Activated naive CD4-positive, alpha-beta T cell treated with anti-CD3 and anti-CD28 coated beads for 36 hours (primary cell): ENCODE results near the gene MRC1. TPM values are rescaled to one million over a fixed set of nuclear protein-coding genes. Genes with fewer than 3 reads are reported as not detected.

ENCODE experiments used
- CTCF ChIA-PET: fragments of 350-600 bp; sonication (Branson Sonifier 250); formaldehyde crosslinking; loops from one replicate; lab custom pipeline; 2021; ENCODE audit warnings: antibody characterized with exemption; lab: Charles Lee
- DNase-seq: peaks from one replicate; pipeline ENCODE4 v3.0.0-alpha.2; 2020
- H3K27ac Mint-ChIP-seq: one replicate; pipeline ENCODE4 v1.8.0; 2021; ENCODE audit warnings: mild to moderate bottlenecking, mixed read lengths
- H3K27me3 Mint-ChIP-seq: one replicate; pipeline ENCODE4 v1.8.0; 2021; ENCODE audit warnings: low read depth, mixed read lengths
- H3K36me3 Mint-ChIP-seq: one replicate; pipeline ENCODE4 v1.8.0; 2021; ENCODE audit warnings: low read depth, mixed read lengths
- H3K4me1 Mint-ChIP-seq: one replicate; pipeline ENCODE4 v1.8.0; 2021; ENCODE audit warnings: low read depth, mixed read lengths
- H3K4me3 Mint-ChIP-seq: one replicate; pipeline ENCODE4 v1.8.0; 2021; ENCODE audit warnings: mild to moderate bottlenecking, moderate library complexity, mixed read lengths
- H3K9me3 Mint-ChIP-seq: one replicate; pipeline ENCODE4 v1.8.0; 2021; ENCODE audit warnings: mixed read lengths
- intact Hi-C: fragments of 100-400 bp; cut with micrococcal nuclease; formaldehyde crosslinking; loops from one replicate; pipeline ENCODE4 v1.15.1; 2023
- total RNA-seq, 2 experiments: library from RNA; stranded (reverse); gene quantifications; one replicate each; pipeline ENCODE4 v1.2.3, GENCODE V29; 2021

Gene MRC1
- total RNA-seq, 2 experiments from 2014 or later, result 0.05 TPM; not detected in 1

DNA sequence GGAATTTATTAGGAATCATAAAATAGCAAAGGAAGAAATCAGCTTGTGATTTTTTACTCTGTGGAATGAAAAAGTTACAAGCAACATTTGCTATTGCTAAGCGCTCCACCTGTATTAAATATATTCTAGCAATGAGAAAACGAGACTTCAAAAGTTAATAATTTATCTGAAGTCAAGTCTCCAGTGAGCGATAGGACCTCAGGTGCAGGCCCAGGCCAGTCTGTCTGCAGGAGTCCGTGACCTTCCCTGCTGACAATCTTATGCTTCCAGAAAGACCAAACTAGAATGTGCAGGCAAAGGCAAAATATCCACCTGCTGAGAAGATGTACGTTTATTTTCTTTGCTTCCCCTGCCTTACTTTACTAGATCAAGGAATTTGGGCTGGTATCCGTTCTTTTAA is 22.7 kb downstream of the MRC1 start:
- no peak overlapping the region for H3K4me3 Mint-ChIP-seq
- no peak overlapping the region for H3K27ac Mint-ChIP-seq
- peaks cover 8% of the 10 kb centered on the region for H3K27me3 Mint-ChIP-seq
- no peaks in the 10 kb centered on the region for H3K9me3 Mint-ChIP-seq
- H3K36me3 Mint-ChIP-seq, result no peaks in the 10 kb centered on the region
- intact Hi-C loops, result no loop called here
- CTCF ChIA-PET, result no interaction called here
- no peaks in the 10 kb centered on the region for H3K4me1 Mint-ChIP-seq
- no peak for DNase-seq

DNA sequence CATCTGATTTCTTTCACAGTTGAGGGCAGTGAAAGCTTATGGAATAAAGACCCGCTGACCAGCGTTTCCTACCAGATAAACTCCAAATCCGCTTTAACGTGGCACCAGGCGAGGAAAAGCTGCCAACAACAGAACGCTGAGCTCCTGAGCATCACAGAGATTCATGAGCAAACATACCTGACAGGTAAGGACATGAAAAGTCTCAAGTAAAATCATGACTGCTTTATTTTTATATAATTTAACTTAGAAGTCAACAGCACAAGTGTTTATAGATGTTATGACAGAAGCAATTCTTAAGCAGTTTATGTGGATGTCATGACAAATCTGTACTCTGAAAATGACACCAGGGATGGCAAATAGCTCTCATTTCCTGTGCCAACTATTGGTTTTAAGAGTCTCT is 24.5 kb downstream of the MRC1 start:
- Mint-ChIP-seq H3K36me3 (no peaks in the 10 kb centered on the region), H3K9me3 (no peaks in the 10 kb centered on the region), H3K4me3 (no peak overlapping the region), H3K4me1 (no peaks in the 10 kb centered on the region), H3K27ac (no peak overlapping the region), H3K27me3 (peaks cover 16% of the 10 kb centered on the region)
- CTCF ChIA-PET, result no interaction called here
- intact Hi-C loops, result no loop called here
- no peak for DNase-seq

DNA sequence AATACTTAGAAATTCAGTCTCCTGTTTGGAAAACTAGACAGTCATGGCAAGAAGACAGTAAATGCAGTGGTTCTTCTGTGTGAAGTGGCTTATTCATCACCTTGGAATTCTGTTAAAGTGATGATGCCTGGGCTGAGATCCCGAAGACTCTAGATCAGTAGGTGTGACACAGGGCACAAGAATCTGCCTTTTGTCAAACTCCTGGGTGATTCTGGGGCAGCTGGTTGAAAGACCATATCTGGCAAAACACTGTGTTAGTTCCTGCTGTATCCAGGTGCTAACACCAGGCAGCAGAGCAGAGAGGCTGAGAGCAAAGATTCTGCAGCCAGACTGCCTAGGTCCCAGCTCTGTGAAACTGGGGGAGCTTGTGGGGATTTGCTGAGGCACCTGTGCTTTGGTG is 26.5 kb downstream of the MRC1 start:
- Mint-ChIP-seq H3K27ac (no peak overlapping the region), H3K9me3 (no peaks in the 10 kb centered on the region), H3K4me1 (no peaks in the 10 kb centered on the region), H3K36me3 (no peaks in the 10 kb centered on the region), H3K4me3 (no peak overlapping the region), H3K27me3 (peaks cover 16% of the 10 kb centered on the region)
- no peak for DNase-seq
- intact Hi-C loops, result no loop called here
- CTCF ChIA-PET, result interaction anchor here (0.7 kb wide), 1 partner anchor 15 kb away, joined by 3 read pairs; no protein-coding TSS in a partner anchor

- CTCF ChIA-PET, result no interaction called here
- H3K4me3 Mint-ChIP-seq, result no peak overlapping the region
- no peak overlapping the region for H3K27ac Mint-ChIP-seq
- H3K9me3 Mint-ChIP-seq, result no peaks in the 10 kb centered on the region
- H3K4me1 Mint-ChIP-seq, result no peaks in the 10 kb centered on the region
- H3K36me3 Mint-ChIP-seq, result no peaks in the 10 kb centered on the region
- no peak for DNase-seq
- peaks cover 16% of the 10 kb centered on the region for H3K27me3 Mint-ChIP-seq
- intact Hi-C loops, result no loop called here
Observed at GRCh38 chr10:17836942-17837341, 27.8 kb downstream of the MRC1 start.

DNA sequence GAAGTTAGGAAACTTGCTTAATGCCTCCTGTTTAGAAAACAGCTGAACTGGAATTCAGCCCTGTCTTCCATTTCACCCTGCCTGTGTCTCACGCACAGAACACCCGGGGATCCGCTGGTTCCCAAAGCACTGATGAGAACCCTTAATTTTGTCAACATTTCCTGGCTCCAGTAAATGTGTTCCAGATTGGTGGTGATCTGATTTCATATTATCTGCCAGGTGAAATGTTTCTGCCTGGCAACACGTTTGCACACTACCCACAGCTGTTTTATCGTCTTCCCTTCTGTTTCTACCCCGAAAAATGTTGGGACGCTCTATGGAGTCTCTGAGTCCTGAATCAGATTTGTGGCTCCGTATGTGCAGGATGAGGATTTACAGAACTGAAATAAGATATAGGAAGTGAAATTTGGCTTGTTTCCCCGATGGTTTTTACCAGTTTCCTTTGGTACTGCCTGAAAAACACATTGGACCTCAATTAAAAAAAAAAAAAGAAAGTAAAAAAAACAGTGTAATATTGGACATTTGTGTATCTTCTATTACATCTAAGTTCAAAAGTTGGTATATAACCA is 29.0 kb downstream of the MRC1 start:
- DNase-seq, result no peak
- no peaks in the 10 kb centered on the region for H3K36me3 Mint-ChIP-seq
- CTCF ChIA-PET, result no interaction called here

GRCh38 chr10:17841050-17841449 is 31.9 kb downstream of the MRC1 start:
- Mint-ChIP-seq H3K4me1 (no peaks in the 10 kb centered on the region), H3K4me3 (no peak overlapping the region), H3K9me3 (no peaks in the 10 kb centered on the region), H3K27me3 (peaks cover 11% of the 10 kb centered on the region), H3K27ac (no peak overlapping the region), H3K36me3 (no peaks in the 10 kb centered on the region)
- CTCF ChIA-PET, result no interaction called here
- intact Hi-C loops, result no loop called here
- DNase-seq, result no peak

More for the DNA sequence above, 29.0 kb downstream of the MRC1 start:
- intact Hi-C loops, result no loop called here
- Mint-ChIP-seq H3K4me1 (no peaks in the 10 kb centered on the region), H3K27me3 (peaks cover 16% of the 10 kb centered on the region), H3K9me3 (no peaks in the 10 kb centered on the region), H3K4me3 (no peak overlapping the region), H3K27ac (no peak overlapping the region)

DNA sequence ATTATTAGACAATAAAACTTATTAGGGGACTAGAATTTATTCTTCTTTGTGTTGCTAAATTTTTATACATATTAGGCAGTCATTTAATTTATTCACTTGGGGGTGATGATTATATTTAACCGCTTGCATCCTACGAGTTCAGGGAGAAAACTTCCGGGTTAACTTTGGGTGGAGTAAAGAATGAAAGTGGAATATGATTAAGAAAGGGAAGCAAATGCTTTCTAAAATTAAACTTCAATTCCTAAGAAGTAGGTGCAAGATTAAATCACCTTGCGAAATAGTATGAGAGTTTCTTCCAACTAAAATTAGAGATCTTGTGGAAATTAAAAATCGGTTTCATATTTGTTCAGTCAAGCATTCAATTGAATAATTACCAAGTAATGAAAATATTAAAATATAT is 33.5 kb downstream of the MRC1 start:
- H3K4me3 Mint-ChIP-seq, result no peak overlapping the region
- H3K36me3 Mint-ChIP-seq, result no peaks in the 10 kb centered on the region
- H3K9me3 Mint-ChIP-seq, result no peaks in the 10 kb centered on the region
- H3K4me1 Mint-ChIP-seq, result no peaks in the 10 kb centered on the region
- CTCF ChIA-PET, result no interaction called here
- H3K27ac Mint-ChIP-seq, result no peak overlapping the region
- H3K27me3 Mint-ChIP-seq, result peaks cover 8% of the 10 kb centered on the region
- intact Hi-C loops, result no loop called here
- DNase-seq, result no peak

DNA sequence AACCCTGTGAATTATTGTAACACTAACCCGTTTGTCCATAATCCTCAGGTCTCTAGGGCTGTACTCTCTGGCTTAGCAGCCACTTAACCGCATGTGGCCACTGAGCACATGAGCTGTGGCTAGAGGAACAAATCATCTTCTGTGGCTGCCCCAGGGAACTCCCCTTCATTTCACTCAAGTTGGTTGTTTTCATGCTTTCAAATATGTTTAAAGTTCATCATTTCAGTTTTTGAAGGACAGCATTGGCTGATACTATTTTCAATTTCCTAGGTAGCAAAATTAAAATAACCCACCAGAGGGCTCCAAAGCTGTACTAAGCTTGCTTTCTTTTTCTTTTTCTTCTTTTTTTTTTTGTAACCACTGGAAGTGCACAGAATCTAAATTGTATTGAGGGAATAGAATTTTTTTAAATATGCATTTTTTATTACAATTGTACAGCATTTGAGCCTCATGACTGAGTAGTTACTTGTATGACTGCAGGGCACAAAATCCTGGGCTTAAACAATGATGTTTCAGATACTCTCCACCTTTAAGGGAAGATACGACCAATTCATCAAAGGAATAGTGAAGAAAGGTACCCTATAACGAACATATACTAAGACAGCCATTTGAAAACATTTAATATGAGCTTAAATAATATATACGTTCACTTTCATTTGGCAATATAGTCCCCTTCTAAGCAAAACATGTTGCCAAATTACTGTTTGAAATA is 38.6 kb downstream of the MRC1 start:
- no peaks in the 10 kb centered on the region for H3K9me3 Mint-ChIP-seq
- intact Hi-C loops, result loop anchor here (2.0 to 5.0 kb wide), 3 partner anchors 255 to 390 kb away; no protein-coding TSS in a partner anchor
- H3K27me3 Mint-ChIP-seq, result peaks cover 6% of the 10 kb centered on the region
- H3K4me3 Mint-ChIP-seq, result no peak overlapping the region
- H3K27ac Mint-ChIP-seq, result no peak overlapping the region
- H3K36me3 Mint-ChIP-seq, result no peaks in the 10 kb centered on the region
- H3K4me1 Mint-ChIP-seq, result no peaks in the 10 kb centered on the region
- no peak for DNase-seq
- CTCF ChIA-PET, result interaction anchor here (0.6 to 0.9 kb wide), 3 partner anchors 22 to 1064 kb away, joined by 3 to 4 read pairs (median 3); no protein-coding TSS in a partner anchor

DNA sequence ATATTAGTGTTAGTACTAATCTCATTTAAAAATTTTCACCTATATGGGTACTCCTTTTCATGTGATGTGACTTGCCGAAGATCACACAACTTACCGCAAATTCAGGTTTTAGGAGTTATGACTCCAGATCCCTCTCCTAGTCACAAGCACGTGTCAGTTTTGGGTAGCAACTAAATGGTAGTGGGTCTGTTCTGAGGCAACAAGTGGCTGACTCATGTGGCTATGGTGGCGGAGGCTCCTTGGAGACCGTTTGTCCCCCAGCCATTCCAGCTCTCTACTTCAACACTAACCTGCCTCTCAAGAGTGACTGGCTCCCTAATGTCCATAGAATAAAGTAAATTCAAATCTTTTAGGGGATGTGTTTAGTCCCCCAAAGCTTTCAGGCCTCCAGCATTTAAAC is 39.5 kb downstream of the MRC1 start:
- intact Hi-C loops, result loop anchor here (5.0 kb wide), 2 partner anchors 254 to 389 kb away; no protein-coding TSS in a partner anchor
- no peaks in the 10 kb centered on the region for H3K36me3 Mint-ChIP-seq
- CTCF ChIA-PET, result no interaction called here
- H3K27me3 Mint-ChIP-seq, result peaks cover 6% of the 10 kb centered on the region
- no peaks in the 10 kb centered on the region for H3K4me1 Mint-ChIP-seq
- H3K9me3 Mint-ChIP-seq, result no peaks in the 10 kb centered on the region
- no peak overlapping the region for H3K27ac Mint-ChIP-seq
- no peak for DNase-seq
- no peak overlapping the region for H3K4me3 Mint-ChIP-seq

DNA sequence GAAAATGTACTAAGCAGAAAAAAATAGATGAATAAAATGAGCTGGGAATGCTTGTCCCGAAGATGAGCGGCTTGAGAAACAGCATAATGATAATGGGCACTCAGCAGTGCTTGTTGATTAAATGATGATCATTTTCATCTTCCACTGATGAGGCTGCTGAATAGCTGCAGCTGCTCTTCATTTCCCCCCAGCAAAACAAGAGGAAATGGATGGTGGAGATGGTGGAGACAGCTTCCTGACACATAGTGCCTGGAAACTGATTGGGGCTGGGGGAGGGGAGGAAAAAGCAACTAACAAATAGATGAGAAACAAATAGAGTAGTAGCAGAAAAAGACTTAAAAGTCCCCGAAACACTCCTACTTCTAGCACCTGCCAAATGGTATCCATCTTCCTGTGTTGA is 41.4 kb downstream of the MRC1 start:
- Mint-ChIP-seq H3K4me3 (no peak overlapping the region), H3K27ac (no peak overlapping the region), H3K36me3 (no peaks in the 10 kb centered on the region), H3K9me3 (no peaks in the 10 kb centered on the region), H3K27me3 (peaks cover 6% of the 10 kb centered on the region), H3K4me1 (no peaks in the 10 kb centered on the region)
- DNase-seq, result no peak
- CTCF ChIA-PET, result interaction anchor here (0.7 to 1.2 kb wide), 2 partner anchors 15 to 52 kb away, joined by 3 to 6 read pairs; no protein-coding TSS in a partner anchor
- intact Hi-C loops, result no loop called here

GRCh38 chr10:17851611-17852010 is 42.5 kb downstream of the MRC1 start:
- Mint-ChIP-seq H3K27me3 (peaks cover 6% of the 10 kb centered on the region), H3K36me3 (no peaks in the 10 kb centered on the region), H3K4me3 (no peak overlapping the region), H3K4me1 (no peaks in the 10 kb centered on the region), H3K27ac (no peak overlapping the region), H3K9me3 (no peaks in the 10 kb centered on the region)
- CTCF ChIA-PET, result no interaction called here
- DNase-seq, result no peak
- intact Hi-C loops, result no loop called here

DNA sequence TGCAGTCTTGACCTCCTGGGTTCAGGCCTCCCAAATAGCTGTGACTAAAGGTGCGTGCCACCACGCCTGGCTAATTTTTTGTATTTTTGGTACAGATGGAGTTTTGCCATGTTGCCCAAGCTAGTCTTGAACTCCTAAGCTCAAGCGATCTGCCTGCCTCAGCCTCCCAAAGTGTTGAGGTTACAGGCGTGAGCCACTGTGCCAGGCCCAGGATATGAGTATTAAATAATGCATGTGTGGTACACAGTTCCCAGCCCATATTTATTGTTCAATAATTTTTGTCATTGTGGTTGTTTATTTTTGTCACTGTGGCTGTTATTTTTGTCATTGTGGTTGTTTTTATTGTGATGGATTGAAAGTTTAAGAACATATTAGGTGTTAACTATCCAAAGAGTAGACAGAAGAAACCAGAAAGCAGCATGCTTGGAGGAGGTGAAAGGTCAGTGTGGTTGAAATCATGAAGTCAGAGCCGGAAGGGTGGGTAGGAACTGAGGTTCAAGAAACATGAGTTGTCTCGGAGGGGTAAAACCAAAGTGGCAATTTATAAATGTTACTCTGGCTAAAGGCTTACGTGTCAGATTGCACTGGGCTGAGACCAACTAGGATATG is 45.0 kb downstream of the MRC1 start:
- H3K27ac Mint-ChIP-seq, result no peak overlapping the region
- H3K27me3 Mint-ChIP-seq, result peaks cover 6% of the 10 kb centered on the region
- intact Hi-C loops, result no loop called here
- DNase-seq, result no peak
- peaks cover 2% of the 10 kb centered on the region for H3K36me3 Mint-ChIP-seq
- no peaks in the 10 kb centered on the region for H3K4me1 Mint-ChIP-seq
- H3K9me3 Mint-ChIP-seq, result peaks cover 3% of the 10 kb centered on the region
- CTCF ChIA-PET, result no interaction called here
- no peak overlapping the region for H3K4me3 Mint-ChIP-seq
